Endothelial cell (in vitro differentiated cells): ENCODE data around the gene TBC1D30. TPM values are rescaled to one million over a fixed set of nuclear protein-coding genes. Genes with fewer than 3 reads are reported as not detected.

Experiments used
- DNase-seq: peaks from one replicate; pipeline ENCODE4 v3.0.0; 2021; ENCODE audit warnings: low spot score
- H3K27ac Mint-ChIP-seq: one replicate; pipeline ENCODE4 v1.8.0; 2021; ENCODE audit warnings: mixed read lengths, inconsistent platforms; ENCODE audit not compliant: unreplicated experiment
- H3K27me3 Mint-ChIP-seq: one replicate; pipeline ENCODE4 v1.8.0; 2021; ENCODE audit warnings: mild to moderate bottlenecking, moderate library complexity, mixed read lengths, inconsistent platforms; ENCODE audit not compliant: unreplicated experiment
- H3K36me3 Mint-ChIP-seq: one replicate; pipeline ENCODE4 v1.8.0; 2021; ENCODE audit warnings: mild to moderate bottlenecking, low read depth, mixed read lengths, inconsistent platforms; ENCODE audit not compliant: unreplicated experiment
- H3K4me1 Mint-ChIP-seq: one replicate; pipeline ENCODE4 v1.8.0; 2021; ENCODE audit warnings: mild to moderate bottlenecking, mixed read lengths, inconsistent platforms; ENCODE audit not compliant: unreplicated experiment
- H3K4me3 Mint-ChIP-seq: one replicate; pipeline ENCODE4 v1.8.0; 2021; ENCODE audit warnings: mild to moderate bottlenecking, mixed read lengths, inconsistent platforms; ENCODE audit not compliant: unreplicated experiment
- H3K9me3 Mint-ChIP-seq: one replicate; pipeline ENCODE4 v1.8.0; 2021; ENCODE audit warnings: mixed read lengths, inconsistent platforms; ENCODE audit not compliant: unreplicated experiment
- total RNA-seq: library from RNA; stranded (reverse); fragmentation: NEBNext Ultra II Directional; extraction: Animal tissue kit (Norgen Biotek cat#: 25700); gene quantifications from one replicate; pipeline ENCODE4 v1.2.1, GENCODE V29; 2021; ENCODE audit not compliant: unreplicated experiment
- TF ChIP-seq, protein P1 (sequence below): fragments of 200-600 bp; sonication (generic); IDR thresholded peaks from one replicate; pipeline ENCODE4 v1.5.0; 2021; ENCODE audit warnings: antibody characterized with exemption; ENCODE audit not compliant: unreplicated experiment

The TBC1D30 gene
- total RNA-seq, 1 donor from 2014 or later, result 3.6 TPM

- Mint-ChIP-seq H3K4me1 (peaks cover 26% of the 10 kb centered on the region), H3K36me3 (peaks cover 4% of the 10 kb centered on the region), H3K9me3 (no peaks in the 10 kb centered on the region), H3K27me3 (peaks cover 7% of the 10 kb centered on the region), H3K4me3 (peak overlapping the region; percentile 90), H3K27ac (peak overlapping the region; percentile 65)
- TF ChIP-seq, protein P1, sequence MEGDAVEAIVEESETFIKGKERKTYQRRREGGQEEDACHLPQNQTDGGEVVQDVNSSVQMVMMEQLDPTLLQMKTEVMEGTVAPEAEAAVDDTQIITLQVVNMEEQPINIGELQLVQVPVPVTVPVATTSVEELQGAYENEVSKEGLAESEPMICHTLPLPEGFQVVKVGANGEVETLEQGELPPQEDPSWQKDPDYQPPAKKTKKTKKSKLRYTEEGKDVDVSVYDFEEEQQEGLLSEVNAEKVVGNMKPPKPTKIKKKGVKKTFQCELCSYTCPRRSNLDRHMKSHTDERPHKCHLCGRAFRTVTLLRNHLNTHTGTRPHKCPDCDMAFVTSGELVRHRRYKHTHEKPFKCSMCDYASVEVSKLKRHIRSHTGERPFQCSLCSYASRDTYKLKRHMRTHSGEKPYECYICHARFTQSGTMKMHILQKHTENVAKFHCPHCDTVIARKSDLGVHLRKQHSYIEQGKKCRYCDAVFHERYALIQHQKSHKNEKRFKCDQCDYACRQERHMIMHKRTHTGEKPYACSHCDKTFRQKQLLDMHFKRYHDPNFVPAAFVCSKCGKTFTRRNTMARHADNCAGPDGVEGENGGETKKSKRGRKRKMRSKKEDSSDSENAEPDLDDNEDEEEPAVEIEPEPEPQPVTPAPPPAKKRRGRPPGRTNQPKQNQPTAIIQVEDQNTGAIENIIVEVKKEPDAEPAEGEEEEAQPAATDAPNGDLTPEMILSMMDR, result no peak
- no peak for DNase-seq
Measured at GRCh38 chr12:64781280-64782190, 42.9 kb upstream of the TBC1D30 start.

- H3K27ac Mint-ChIP-seq, result peak overlapping the region; percentile 65
- peaks cover 7% of the 10 kb centered on the region for H3K27me3 Mint-ChIP-seq
- H3K4me1 Mint-ChIP-seq, result peaks cover 23% of the 10 kb centered on the region
- DNase-seq, result no peak
- H3K9me3 Mint-ChIP-seq, result no peaks in the 10 kb centered on the region
- H3K36me3 Mint-ChIP-seq, result peaks cover 4% of the 10 kb centered on the region
- TF ChIP-seq, protein P1, result no peak
- H3K4me3 Mint-ChIP-seq, result peak overlapping the region; percentile 90
Measured at GRCh38 chr12:64782191-64782876, 42.1 kb upstream of the TBC1D30 start.

GRCh38 chr12:64785838-64786237, 38.6 kb upstream of the TBC1D30 start:
- peaks cover 19% of the 10 kb centered on the region for H3K4me1 Mint-ChIP-seq
- no peak overlapping the region for H3K4me3 Mint-ChIP-seq
- H3K27ac Mint-ChIP-seq, result no peak overlapping the region
- H3K9me3 Mint-ChIP-seq, result no peaks in the 10 kb centered on the region
- DNase-seq, result no peak
- TF ChIP-seq, protein P1, result no peak
- peaks cover 7% of the 10 kb centered on the region for H3K27me3 Mint-ChIP-seq
- no peaks in the 10 kb centered on the region for H3K36me3 Mint-ChIP-seq

DNA sequence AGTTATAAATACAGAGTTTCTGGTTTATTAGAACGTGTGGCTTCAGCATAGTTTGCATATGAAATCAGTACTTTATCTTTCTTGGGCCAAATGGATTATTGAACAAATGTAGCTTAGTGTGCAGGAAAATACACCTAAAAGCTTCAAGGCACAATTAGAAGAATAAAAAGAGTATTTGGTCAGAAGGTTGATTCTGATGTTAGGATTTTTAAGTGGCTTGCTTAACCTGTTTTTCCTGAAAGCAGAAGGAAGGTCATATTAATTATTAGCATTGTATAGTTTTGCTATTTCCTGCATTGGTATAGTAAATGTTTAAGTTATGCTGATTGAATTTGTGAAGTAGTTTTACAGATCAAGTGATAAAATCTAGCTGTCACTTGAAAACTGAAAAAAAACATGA, 34.3 kb upstream of the TBC1D30 start:
- H3K36me3 Mint-ChIP-seq, result no peaks in the 10 kb centered on the region
- no peak overlapping the region for H3K27ac Mint-ChIP-seq
- TF ChIP-seq, protein P1, result no peak
- peaks cover 3% of the 10 kb centered on the region for H3K27me3 Mint-ChIP-seq
- DNase-seq, result no peak
- H3K9me3 Mint-ChIP-seq, result no peaks in the 10 kb centered on the region
- H3K4me1 Mint-ChIP-seq, result no peaks in the 10 kb centered on the region
- no peak overlapping the region for H3K4me3 Mint-ChIP-seq

DNA sequence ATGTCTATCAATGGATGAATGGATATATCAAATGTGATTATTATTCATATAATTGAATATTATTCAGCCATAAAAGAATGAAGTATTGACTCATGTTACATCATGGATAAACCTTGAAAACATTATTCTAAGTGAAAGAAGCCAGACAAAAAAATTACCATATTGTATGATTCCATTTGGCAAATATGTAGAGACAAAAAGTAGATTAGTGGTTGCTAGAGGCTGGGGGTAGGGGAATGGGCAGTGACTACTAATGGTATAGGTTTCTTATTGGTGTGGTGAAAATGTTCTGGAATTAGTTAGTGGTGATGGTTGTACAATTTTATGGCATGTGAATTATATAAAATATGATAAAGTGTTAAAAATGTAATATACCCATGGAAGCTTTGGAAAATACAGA, 33.4 kb upstream of the TBC1D30 start:
- TF ChIP-seq, protein P1, result no peak
- no peak for DNase-seq
- Mint-ChIP-seq H3K36me3 (no peaks in the 10 kb centered on the region), H3K9me3 (no peaks in the 10 kb centered on the region), H3K4me1 (no peaks in the 10 kb centered on the region), H3K4me3 (no peak overlapping the region), H3K27me3 (peaks cover 3% of the 10 kb centered on the region), H3K27ac (no peak overlapping the region)
